HG03196 (cell line): Measurements from ENCODE around the gene ZNF615.
"Not testable (repeated sequence)": the region's sequence is repeated elsewhere in the genome, so short reads cannot be mapped to it uniquely, and the experiment has no call there.

ENCODE experiments used
- ATAC-seq: cut with Tn5 transposase; IDR thresholded peaks from one replicate; pipeline ENCODE4 v1.9.1; 2021; ENCODE audit not compliant: unreplicated experiment

ZNF615 gene

GRCh38 chr19:51980926-51981325 is 27.1 kb downstream of the ZNF615 start:
- ATAC-seq, result not testable (repeated sequence)

- ATAC-seq, result no peak
Measured at GRCh38 chr19:51980116-51980736, 27.8 kb downstream of the ZNF615 start.

- ATAC-seq, result no peak
Measured at GRCh38 chr19:51978882-51979281, 29.1 kb downstream of the ZNF615 start.

GRCh38 chr19:51977346-51977745 is 30.7 kb downstream of the ZNF615 start:
- ATAC-seq, result no peak

- ATAC-seq, result no peak
Measured at GRCh38 chr19:51976852-51977251, 31.2 kb downstream of the ZNF615 start.

GRCh38 chr19:51975787-51976186 is 32.2 kb downstream of the ZNF615 start:
- ATAC-seq, result not testable (repeated sequence)

- ATAC-seq, result no peak
Measured at GRCh38 chr19:51971624-51972023, 36.4 kb downstream of the ZNF615 start.

- no peak for ATAC-seq
Measured at GRCh38 chr19:51970718-51971117, 37.3 kb downstream of the ZNF615 start.

- ATAC-seq, result no peak
Measured at GRCh38 chr19:51965583-51965982, 42.4 kb downstream of the ZNF615 start.

- not testable (repeated sequence) for ATAC-seq
Measured at GRCh38 chr19:51960621-51961233, 47.3 kb downstream of the ZNF615 start.

GRCh38 chr19:51959791-51960190 is 48.2 kb downstream of the ZNF615 start:
- no peak for ATAC-seq

GRCh38 chr19:51957846-51958245 is 50.2 kb downstream of the ZNF615 start:
- not testable (repeated sequence) for ATAC-seq

GRCh38 chr19:51948975-51949374 is 59.0 kb downstream of the ZNF615 start:
- no peak for ATAC-seq

- no peak for ATAC-seq
Measured at GRCh38 chr19:51946602-51947001, 61.4 kb downstream of the ZNF615 start.

- ATAC-seq, result no peak
Measured at GRCh38 chr19:51944798-51945552, 63.0 kb downstream of the ZNF615 start.
